GM19043 (cell line): ENCODE data around the gene CAD.
"Not testable (repeated sequence)": the region's sequence is repeated elsewhere in the genome, so short reads cannot be mapped to it uniquely, and the experiment has no call there.

Experiments
- ATAC-seq: cut with Tn5 transposase; IDR thresholded peaks from one replicate; pipeline ENCODE4 v1.9.1; 2021; ENCODE audit warnings: low read depth; ENCODE audit not compliant: unreplicated experiment

The CAD gene

DNA sequence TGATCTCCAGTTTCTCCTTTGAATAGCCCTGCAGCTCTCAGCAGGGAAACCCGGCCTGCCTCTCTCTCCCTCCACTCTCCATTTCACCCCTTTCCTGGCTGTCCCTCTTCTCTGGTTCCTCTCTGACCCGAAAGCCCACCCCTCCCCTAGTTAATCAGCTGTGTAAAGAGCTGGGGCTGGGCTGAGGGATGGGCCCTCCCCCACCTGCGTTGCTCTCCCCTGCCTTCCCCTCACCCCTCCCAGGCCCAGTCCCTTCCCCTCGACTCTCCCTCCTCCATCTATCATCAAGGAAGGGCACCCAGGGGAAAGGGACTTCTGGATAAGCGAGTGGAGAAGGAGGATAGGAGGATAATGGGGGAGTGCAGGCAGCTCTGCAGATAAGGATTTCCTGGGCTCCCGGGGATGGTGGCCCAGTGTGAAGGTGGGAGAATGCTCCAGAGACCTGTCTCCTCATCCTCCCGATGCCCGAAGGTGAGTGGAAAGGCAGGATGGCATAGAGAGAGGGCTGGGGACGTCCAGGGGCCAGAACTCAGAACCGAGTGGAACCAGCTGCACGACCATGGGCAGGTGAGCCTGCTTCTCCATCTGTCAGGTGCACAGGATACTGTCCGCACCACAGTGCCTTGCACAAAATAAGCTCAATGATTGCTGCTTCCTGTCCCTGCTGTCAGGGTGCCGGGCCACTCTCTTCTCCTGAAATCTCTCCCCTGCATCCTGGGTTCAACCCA lies 33.6 kb downstream of the CAD start:
- ATAC-seq: no peak

DNA sequence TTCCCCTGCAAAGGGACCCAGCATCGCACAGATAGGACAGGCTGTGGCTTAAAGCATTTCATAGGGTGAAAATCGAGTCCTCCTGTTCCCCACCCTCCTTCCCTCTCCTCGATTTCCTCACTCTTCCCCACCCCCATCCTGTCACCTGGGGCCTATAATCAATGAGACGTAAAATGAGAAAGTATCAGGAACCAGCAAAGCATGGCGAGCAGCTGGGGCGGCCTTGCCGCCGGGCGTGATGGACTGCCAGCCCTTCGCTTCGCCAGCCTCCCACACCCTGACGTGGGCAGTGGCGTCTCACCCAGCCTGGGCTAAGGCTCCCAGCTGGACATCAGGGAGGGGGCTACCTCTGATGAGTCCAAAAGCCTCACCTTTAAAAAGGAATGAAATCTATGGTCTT lies 34.6 kb downstream of the CAD start:
- ATAC-seq: no peak

DNA sequence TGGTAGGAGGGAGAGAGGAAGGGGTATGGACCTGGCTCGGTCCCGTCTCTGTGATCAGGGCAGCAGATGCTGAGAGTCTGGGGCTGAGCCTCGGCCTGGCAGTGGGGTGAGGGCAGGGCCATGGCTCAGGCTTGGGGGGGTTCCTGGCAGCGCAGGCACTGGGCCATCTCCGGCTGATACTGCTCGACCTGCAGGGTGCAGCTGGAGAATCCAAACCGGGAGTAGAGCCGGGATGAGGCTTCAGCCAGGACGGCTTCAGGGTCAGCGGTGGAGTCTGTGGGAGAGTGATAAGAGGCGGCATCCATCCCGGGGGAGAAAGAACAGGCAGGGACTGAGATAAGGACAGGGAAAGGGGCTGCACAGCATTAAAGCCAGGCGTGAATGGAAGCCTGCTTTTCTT lies 38.0 kb downstream of the CAD start:
- ATAC-seq: no peak

DNA sequence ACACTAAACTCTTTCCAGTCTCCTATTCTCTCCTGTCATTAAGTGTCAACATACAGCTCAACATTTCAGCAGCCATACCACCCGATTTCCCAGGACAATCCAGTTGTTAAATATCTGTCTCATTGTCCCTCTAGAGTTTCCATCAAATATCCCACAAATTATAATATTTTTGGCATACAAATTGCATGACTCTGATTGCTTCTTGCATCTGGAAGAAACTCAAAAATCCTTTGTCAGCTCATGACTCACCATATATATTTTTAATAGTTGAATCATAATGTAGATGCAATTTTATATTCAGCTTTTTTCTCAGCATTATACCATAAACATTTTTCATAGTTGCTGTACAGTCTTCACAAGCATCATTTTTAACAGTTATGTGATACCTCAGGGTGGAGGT lies 38.5 kb downstream of the CAD start:
- no peak for ATAC-seq

DNA sequence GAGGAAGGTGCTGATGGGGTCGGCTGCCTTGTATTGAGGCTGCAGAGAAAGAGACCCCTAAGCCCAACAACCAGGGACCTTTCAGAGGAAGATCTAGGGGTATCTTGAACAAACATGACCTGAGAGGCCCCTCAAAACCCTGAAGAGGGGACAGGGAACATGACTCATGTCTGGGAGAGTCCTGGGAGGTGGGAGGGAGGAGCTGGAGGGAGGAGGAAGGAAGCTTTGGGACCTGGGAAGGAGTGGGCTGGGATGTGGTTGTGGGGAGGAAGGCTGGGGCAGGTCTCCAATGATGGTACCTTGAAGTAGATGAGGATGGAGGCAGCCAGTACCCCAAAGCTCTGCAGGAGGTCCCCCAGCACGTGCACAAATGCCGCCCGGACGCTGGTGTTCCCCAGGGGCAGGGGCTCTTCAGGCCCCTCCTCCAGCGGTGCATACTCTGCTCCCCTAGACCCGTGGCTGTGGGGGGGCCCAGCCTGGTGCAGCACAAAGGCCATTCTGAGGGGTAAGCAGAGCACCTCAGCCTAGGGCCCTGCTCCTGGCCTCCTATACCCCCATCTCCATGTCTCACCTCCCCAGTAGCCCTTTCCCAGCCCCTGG lies 39.8 kb downstream of the CAD start:
- ATAC-seq: no peak

DNA sequence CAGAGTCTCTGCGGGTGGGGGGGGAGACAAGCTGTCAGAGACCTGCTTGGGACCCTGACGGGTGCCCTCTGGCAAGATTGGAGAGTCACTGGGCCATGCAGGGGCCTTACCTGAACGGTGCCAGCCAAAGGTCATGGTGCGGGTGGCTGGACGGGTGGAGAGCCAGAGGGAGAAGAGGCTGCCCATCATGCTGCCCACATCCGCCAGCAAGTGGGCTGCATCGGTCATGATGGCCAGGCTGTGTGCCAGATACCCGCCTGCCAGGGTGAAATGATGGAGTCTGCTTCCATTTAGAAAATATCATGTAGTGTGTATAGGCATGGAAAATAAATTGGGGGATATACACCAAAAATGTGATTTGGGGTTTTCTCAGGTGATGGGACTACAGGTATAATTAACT lies 40.9 kb downstream of the CAD start:
- no peak for ATAC-seq

DNA sequence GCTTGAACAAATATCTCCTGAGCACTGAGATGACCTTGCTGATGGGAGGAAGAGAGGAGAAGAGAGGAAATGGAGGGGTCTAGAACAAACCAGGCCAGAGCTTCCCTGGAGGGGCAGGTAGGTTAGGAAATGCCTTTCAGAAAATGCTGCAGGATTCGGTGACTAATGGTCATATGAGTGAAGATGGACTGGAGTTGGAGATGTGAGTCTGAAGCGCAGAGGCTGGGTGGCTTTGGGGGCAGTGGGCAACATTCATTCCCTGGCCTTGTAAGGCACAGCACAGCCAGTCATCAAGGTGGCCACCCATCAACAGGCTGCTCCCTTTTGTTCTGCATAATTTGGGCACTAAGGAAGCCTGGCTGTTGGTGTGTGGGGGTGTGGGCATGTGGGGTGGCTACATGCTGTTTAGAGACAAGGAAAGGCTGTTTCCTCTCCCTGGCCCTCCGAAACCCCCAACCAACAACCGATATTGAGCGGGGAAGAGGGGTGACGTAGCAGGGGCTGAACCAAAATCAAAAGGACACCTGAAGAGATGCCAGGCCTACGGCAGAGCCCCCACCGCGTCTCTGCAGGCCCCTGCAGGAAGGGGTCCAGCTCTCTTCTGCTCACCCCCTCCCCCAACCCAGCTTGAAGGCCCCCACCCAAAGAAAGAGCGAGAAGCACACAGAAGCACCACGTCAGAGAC lies 44.2 kb downstream of the CAD start:
- no peak for ATAC-seq

DNA sequence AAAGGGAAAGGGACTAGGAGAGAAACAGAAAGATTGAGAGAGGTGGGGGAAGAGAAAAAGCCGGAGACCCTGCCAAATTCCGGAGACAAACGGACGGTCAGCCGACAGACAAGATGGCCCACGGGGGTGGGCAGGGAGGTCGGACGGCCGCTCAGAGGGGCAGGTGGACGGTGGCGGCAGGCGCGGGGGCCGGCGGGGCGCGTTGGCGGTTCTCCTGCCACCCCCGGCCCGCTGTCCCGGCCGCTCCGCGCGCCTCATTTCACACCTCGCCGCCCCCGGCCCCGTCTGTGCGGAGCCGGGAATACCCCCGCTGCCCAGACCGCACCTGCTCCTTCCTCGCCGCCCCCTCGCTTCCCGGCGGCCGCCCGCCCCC lies 44.7 kb downstream of the CAD start:
- no peak for ATAC-seq

DNA sequence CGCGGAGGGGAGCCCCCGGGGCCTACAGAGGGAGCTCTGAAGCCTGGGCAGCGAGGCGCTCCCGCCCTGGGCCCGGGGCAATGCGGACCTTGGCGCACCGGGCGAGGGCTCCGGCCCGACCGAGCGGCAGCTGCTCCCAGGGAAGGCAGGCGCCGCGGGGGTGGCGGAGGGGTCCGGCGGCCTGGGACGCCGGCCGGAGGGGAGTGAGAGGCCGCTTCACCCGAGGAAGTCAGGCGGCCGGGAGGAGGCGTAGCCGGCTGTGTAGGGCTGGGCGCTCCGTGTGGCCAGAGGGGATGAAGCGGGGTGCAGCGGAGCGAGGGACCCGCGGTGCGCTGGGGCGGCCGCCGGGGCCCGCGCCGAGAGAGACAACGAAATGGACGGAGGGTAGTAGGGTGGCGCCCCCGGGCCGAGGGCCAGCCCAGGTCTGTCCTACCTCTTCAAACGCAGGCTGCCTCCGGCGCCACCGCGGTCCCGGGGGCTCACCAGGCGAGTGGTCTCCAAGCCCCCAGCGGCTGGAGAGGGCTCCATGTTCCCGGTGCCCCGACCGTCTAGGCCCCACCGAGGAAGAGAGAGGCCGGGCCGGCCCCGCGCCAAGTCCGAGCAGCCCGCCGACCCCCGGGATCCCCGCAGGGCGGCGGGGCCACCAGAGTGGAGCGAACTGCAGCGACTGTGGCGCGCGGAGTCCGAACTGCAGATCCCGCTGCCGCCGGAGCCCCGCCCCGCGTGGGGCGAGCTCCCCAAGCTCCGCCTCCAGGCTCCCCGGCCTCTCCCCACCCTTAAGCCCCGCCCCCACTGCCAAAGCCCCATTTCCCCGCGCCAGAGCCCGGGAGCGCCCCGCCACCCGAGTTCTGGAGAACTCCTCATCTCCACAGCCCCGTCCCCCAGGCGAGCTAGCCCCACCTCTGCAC lies 45.5 kb downstream of the CAD start, which contains the start of gene SLC30A3:
Gene SLC30A3, minus strand, starts transcription at position 669 of the 908 bp plus-strand sequence. Its CDS starts 141 bp downstream, at position 528.
- no peak for ATAC-seq

DNA sequence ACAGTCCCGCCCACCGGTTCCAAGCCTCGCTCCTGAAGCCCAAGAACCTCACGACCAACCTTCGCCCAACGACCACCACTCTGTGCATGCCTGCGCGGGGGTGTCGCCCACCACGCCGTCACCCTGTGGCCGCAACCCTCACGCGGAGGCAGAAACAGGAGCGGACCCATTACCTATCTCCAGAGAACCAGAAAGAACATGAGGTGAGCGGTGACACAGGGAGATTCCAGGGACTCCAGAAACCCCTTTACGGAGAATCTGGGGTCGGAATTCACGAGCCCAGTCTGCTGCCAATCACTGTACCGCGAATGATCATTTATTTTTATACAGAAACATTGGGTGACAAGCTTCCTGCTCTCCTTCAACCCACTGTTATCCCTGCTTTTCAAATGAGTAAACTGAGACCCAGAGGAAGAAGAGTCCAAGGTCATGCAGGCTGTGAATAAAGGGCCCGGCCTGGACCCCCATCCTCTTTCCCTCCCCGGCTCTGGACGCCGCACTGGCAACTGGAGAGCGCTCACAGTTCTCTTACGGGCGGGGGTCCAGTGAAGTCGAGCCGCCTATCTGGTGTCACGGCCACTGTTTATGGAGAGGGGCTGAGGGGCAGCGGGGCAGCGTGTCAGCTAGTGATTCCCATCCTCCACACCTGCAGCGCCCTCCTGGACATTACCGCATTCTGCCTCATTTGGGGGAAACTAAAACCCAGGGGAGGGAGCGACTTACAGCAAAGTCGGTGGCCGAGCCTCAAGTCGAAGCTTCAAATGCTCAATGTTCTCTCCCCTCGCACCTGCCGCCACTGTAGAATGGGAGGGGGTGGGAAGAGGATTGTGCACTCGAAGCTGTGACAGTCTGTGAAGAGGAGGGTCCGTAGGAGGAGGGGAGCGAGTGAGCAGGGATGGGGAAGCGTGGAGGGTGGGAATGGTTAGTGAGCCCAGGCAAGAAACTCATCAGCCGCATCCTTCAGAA lies 46.4 kb downstream of the CAD start:
- ATAC-seq: no peak

DNA sequence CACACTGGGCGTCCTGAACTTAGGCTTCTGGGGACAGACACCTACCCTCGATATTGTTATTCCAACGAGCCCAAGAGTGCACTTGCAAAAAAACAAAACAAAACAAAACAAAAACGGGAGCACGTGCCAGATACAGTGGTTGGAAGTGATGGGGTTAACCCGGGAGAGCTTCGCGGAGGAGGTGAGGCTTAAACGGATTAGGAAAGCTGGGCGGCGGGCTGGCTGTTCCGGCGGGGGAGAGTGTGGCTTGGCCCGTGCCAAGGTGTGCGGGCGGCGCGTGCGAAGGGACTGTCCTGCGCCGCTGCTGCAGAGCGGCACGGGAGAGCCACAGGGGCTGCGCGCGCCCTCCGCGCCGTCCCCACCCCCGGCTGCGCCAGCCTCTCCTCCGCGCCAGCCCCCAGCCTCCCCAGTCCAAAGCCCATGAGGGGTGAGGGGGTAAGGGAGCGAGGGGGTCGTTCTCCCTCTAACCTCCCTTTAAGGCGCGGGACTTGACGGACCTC lies 47.1 kb downstream of the CAD start:
- no peak for ATAC-seq

DNA sequence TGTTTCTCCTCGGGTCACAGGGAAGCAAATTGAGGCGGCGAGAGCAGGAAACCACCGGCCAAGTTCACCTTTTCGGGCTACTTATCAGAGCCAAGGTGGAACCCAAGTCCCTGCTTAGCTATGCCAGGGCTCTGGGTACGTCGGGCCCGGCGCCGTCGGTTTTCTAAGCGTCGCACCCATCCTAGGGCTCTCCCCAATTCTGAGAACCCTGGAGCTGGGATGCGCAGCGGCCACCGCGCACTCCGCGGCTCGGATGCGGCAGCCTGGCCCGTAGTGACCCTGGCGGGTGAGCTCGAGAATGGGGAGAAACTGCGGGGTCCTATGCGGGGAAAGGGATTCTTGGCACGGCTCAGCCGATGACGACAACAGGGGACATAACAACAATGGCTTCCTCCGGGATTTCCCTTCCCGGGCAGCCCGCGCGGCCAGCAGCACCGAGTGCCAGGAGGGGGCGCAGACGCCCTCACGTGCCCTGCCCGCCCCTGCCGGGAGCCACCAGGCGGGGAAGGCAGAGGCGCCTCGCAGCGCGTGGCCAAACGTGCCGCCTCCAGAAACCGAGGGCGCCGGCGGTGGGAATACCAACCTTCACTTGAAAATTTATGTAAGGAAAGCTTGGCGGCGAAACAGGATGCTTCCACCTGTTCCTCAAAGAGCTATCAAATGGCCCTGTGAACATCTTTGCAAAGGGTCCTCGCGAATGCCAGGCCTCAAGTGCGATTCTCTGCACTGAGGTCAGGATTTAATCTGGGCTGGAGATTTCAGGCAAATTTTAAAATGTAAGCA lies 47.8 kb downstream of the CAD start:
- no peak for ATAC-seq

DNA sequence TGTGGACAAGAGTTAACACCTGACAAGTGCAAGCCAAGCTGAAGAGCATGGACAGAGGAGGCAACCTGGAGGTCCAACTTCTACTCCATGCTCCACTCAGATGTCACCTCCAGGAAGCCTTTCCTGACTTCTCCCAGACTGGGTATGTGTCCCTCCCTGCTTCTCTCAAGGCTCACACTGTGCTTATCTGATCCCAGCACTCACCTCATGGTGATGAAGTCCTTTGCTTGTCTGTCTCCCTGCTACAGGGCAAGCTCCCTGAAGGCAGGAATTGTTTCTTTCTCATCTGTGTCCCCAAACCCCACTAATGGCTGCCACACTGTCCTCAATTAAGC lies 48.3 kb downstream of the CAD start:
- ATAC-seq: no peak

DNA sequence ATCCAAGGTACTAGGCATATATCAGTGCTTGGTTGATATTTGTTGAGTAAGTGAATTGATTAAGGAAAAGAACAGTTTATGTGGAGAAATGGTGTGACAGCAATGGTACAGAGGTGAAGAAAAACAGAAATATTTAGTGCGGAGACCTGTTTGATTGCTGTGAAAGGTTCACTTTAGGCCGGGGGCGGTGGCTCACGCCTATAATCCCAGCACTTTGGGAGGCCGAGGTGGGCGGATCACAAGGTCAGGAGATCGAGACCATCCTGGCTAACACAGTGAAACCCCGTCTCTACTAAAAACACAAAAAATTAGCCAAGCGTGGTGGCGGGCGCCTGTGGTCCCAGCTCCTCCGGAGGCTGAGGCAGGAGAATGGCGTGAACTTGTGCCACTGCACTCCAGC lies 51.1 kb downstream of the CAD start:
- not testable (repeated sequence) for ATAC-seq

DNA sequence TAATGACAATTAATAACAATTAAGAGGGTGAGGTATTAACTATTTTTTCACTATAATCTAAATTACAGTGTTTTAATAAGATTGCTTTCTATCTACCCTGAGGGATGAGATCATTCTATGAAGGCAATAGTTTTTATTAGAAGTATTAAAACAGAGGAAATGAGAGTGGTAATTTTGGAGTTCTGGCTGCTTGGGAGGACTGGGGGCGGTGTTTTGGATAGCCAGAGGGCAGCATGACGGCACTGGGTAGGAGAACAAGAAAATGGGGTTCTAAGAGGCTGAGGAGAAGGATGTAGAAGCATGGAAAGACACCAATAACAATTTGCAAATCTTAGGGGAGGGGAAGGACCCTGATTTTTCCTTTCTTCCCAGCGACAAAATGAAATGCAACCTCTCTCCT lies 53.0 kb downstream of the CAD start:
- no peak for ATAC-seq

DNA sequence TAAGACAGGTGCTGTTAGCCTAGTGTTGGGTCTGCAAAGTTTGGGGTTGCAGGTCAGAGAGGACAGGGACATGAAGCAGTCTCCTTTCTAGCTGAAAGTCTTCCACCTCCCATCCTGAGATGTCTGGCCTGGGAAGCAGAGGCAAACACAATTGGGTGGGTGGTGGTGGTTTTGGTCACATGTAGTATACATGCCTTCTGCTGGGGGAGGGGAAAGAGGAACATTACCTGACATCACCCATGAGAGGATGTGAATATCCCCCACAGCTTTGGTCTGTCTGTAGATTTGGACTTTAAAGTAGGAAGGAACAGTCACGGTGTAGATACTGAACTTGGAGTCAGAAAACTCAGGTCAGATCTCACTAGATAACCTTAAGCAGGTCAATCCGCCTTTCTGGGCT lies 53.5 kb downstream of the CAD start:
- no peak for ATAC-seq

DNA sequence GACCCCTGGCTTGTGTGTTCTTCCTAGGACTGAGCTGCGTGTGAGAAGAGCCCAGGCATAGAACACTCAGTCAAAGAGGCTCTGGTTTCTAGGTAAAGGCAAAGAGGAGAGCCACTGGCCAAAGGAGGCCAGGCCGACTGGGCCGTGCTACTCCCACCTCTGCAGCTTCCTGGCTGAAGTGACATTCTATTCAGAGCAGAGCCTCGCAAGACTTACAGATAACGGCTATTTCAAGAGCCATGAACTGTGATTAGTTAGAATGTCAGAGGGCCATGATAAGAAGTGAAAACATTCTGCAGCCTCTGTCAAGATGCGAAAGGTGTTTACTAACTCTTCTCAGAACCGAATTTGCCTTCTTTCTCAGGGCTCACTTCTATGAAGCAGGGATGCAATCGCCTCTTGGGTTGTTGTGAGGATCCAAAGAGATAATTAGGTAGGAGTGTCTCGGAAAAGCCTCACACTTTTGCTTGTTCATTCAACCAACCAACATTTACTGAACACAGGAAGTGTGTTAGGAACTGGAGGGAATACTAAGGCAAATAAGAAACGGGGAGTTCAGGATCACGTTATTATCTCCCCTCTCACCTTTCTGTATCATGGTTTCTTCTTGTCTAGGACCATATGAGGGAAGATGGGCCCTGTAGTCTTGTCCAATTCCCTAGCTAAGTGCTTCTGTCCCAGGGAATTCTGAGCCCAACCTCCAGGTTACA lies 54.6 kb downstream of the CAD start:
- no peak for ATAC-seq
